COLO668 (cell line): Measurements from ENCODE around the gene KLHL21.
"Not testable (repeated sequence)": the region's sequence is repeated elsewhere in the genome, so short reads cannot be mapped to it uniquely, and the experiment has no call there.

ENCODE experiments used
- DNase-seq: peaks from one replicate; lab custom pipeline; 2025; ENCODE audit not compliant: unreplicated experiment; lab: John Stamatoyannopoulos, UW

Gene KLHL21

GRCh38 chr1:6600410-6601048 lies 2.1 kb downstream of the KLHL21 start:
- DNase-seq = no peak

DNA sequence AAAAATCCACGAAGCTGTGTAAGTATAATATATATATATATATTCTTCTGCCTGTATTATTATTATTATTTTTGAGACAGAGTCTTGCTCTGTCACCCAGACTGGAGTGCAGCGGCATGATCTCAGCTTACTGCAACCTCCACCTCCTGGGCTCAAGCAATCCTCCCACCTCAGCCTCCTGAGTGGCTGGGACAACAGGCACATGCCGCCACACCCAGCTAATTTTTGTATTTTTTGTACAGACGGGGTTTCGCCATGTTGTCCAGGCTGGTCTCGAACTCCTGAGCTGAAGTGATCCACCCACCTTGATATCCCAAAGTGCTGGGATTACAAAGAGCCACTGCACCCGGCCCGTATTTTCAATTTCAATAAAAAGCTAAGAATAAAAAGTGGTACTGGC lies 2.7 kb downstream of the KLHL21 start:
- DNase-seq = not testable (repeated sequence)

- peak; percentile 74 for DNase-seq
Observed at GRCh38 chr1:6599141-6599975, 3.3 kb downstream of the KLHL21 start.

GRCh38 chr1:6597777-6598131 lies 4.9 kb downstream of the KLHL21 start:
- DNase-seq = no peak

DNA sequence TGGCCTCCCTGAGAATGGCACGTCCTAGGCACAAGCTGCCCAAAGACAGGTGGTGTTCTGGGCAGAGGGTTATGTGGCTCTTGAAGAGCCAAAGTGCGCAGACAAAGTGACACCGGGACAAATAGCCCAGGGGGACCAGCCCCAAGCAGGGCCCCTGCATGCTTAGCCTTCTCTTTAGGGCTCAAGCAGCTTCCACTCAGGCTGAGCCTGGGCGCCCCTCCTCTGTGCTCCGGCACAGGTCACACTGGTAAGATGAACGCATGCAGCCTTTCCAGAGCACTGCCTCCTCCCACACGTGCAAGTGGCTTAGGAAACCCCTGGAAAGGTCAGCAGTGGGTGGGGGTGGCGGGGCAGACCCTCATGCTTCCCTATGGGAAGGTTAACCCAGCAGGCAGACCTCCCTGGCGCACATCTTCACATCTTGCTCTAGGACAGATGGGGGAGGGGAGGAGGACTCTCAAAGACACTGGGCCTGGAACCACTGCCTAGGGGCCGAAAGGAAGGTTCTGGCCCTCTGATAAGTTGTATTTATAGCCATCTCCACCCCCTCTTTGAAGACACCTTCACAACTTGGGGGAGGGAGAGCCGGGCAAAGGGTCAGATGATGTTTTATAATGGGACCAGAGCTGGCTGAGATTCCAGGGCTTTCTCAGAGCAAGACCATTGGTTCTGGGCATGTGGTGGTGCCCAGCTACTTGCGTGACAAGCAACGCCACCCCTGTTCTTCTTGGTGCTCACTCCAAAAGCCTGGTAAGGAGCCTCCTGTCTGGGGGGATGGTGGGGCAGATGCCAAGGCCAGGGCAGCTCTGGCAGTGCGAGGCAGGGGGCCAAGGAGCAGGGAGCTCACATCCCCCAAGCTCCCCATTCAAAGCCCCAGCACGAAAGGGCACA lies 5.5 kb downstream of the KLHL21 start:
- DNase-seq = no peak

DNA sequence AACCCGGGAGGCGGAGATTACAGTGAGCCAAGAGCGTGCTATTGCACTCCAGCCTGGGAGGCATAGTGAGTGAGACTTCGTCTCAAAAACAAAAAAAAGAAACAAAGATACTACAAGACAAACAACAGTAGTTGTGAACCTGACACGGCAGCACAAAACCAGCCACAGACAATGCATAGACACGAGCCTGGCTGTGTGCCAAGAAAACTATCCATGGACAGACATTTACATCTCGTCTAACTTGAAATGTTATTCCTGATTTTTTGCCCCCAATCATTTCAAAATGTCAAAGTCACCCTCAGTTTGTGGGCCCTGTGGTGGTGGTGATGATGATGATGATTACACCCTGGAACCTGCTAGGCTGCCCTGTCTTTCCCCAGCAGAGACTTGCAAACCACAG lies 6.3 kb downstream of the KLHL21 start:
- peak; percentile 57 for DNase-seq

DNA sequence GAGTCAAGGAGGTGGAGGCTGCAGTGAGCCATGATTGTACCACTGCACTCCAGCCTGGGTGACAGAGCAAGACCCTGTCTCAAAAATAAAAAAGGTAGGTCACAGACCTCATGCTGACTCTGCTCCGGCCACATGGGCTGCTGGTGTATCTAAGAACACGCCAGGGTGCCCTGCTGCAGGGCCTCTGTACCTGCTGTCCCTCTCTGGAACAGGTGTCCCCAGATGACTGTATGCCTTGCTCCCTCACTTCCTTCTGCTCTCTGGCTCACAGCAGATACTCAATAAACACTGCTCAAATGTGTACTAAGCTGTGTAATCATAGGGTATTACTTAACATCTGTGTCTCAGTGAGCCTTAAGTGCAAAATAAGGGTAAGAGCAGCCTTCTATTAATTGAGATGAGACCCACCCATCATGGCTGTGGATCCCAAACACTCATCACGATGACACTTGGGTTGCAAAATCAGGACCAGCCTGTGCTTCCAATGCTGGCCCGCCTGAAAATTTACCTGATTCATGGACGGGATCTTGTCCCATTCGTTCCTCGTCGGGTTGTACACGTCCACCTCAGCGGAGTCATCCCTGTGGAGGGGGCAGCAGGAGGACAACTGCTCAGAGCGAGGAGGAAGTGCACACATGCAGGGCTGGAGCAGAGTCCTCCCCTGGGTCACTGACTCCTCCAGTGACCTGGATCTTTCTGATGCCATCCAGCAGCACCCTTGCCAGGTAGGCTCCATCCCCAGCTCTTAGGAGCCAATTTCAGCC lies 7.5 kb downstream of the KLHL21 start:
- no peak for DNase-seq

GRCh38 chr1:6593810-6594209 lies 8.9 kb downstream of the KLHL21 start:
- DNase-seq = no peak

GRCh38 chr1:6592865-6593593 lies 9.6 kb downstream of the KLHL21 start:
- no peak for DNase-seq

DNA sequence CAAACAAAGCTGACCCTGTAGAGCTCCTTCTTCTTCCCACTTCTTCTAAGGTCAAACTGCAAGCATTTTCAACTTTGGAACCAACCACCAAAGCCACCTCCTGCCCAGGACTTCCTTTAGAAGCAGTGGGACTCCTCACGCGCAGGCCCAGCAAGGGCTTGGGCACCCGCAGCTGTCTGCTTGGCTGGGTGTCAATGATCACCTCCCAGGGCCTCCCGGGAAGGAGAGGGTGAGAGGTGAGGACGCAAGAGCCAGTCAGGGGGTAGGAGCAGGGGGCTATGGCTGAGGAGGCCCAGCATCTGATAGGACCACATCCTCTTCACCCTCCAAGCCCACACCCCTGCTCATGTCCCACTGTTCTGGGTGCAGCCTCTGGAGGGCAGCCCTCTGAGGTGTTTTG lies 10.2 kb downstream of the KLHL21 start:
- no peak for DNase-seq

DNA sequence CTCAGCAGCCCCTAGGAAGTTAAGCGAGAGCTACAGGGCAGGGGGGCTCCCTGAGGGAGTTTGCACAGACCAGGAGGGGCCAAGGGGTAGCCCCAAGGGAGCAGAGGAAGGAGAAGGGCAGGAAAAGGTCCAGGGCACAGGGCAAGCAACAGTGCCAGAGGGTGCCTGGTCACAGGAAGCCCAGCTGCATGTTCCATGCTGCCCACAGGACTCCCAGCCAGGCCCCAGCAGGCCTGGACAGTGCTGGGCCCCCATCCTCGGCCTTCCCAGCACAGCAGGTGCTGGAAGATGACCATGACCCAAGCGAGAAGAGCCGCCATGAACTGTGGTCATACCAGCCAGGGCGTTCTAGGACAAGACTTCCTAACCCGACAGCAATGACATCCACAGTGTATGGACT lies 11.0 kb downstream of the KLHL21 start:
- DNase-seq = no peak

GRCh38 chr1:6591222-6591621 lies 11.4 kb downstream of the KLHL21 start:
- no peak for DNase-seq

- no peak for DNase-seq
Observed at GRCh38 chr1:6590046-6590445, 12.6 kb downstream of the KLHL21 start.

- no peak for DNase-seq
Observed at GRCh38 chr1:6588893-6589520, 13.7 kb downstream of the KLHL21 start.

GRCh38 chr1:6588128-6588892 lies 14.4 kb downstream of the KLHL21 start:
- DNase-seq = no peak

- no peak for DNase-seq
Observed at GRCh38 chr1:6587261-6588005, 15.2 kb downstream of the KLHL21 start.

GRCh38 chr1:6586404-6586816 lies 16.3 kb downstream of the KLHL21 start:
- no peak for DNase-seq

DNA sequence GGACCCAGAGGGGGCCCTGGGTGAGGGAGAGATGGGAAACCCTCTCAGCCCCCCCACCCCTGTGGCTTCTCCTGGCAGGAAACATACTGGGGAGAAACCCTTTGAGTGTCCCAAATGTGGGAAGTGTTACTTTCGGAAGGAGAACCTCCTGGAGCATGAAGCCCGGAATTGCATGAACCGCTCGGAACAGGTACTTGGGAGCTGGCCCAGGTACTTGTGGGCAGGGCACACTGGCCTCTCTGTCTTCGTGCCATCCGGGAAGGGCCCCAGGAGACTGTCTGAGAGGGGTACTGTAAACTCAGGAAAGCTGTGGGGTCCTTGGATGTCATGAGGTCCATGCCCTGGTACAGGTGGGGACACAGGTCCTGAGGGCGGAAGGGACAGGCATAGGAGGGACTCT lies 16.8 kb downstream of the KLHL21 start:
- DNase-seq = no peak
